ENCODE data around the gene CCR4. TPM values are rescaled to one million over a fixed set of nuclear protein-coding genes. Genes with fewer than 3 reads are reported as not detected.

Gene CCR4
- total and polyA plus RNA-seq, 9 of the 15 experiments (the other 6 are each of a cell fraction or from before 2014, with no cell fraction given): 0.04 to 0.47 (median 0.25) TPM; not detected in 1

- no peak for TF ChIP-seq ZC3H4 (CRISPR knock-in tag; IDR thresholded peaks at IDR 0.05; ENCODE audit: borderline replicate concordance)
- TF ChIP-seq DPF2 (IDR thresholded peaks at IDR 0.05): peak; percentile 97
- TF ChIP-seq, protein P1, sequence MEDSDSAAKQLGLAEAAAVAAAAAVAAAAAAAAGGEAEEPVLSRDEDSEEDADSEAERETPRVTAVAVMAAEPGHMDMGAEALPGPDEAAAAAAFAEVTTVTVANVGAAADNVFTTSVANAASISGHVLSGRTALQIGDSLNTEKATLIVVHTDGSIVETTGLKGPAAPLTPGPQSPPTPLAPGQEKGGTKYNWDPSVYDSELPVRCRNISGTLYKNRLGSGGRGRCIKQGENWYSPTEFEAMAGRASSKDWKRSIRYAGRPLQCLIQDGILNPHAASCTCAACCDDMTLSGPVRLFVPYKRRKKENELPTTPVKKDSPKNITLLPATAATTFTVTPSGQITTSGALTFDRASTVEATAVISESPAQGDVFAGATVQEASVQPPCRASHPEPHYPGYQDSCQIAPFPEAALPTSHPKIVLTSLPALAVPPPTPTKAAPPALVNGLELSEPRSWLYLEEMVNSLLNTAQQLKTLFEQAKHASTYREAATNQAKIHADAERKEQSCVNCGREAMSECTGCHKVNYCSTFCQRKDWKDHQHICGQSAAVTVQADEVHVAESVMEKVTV (CRISPR knock-in tag; IDR thresholded peaks at IDR 0.05): no peak
- TF ChIP-seq USF2 (CRISPR knock-in tag; IDR thresholded peaks at IDR 0.05): no peak
- TF ChIP-seq MAFG (tag; conservative IDR thresholded peaks at IDR 0.05): no peak
- TF ChIP-seq CTBP1 (IDR thresholded peaks at IDR 0.05; ENCODE audit: borderline replicate concordance): peak; percentile 75
- no peak for TF ChIP-seq RBM22 (IDR thresholded peaks at IDR 0.05; ENCODE audit: low read depth, low read length, poor library complexity, severe bottlenecking)
- peak in 1 of 2 experiments; percentile 46 for TF ChIP-seq AFF1 (IDR thresholded peaks at IDR 0.05; ENCODE audit: low read depth in 1 of 2, partially characterized antibody in 2 of 2)
- no peak for TF ChIP-seq NFXL1 (CRISPR knock-in tag; IDR thresholded peaks at IDR 0.05)
- peak; percentile 19 to 65; a peak in 2 of 4 replicates for TF ChIP-seq MAZ (CRISPR knock-in tag; conservative IDR thresholded peaks at IDR 0.05 in 1 of 2, IDR thresholded peaks at IDR 0.05 in 1 of 2)
- TF ChIP-seq, protein P2, sequence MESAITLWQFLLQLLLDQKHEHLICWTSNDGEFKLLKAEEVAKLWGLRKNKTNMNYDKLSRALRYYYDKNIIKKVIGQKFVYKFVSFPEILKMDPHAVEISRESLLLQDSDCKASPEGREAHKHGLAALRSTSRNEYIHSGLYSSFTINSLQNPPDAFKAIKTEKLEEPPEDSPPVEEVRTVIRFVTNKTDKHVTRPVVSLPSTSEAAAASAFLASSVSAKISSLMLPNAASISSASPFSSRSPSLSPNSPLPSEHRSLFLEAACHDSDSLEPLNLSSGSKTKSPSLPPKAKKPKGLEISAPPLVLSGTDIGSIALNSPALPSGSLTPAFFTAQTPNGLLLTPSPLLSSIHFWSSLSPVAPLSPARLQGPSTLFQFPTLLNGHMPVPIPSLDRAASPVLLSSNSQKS (CRISPR knock-in tag; IDR thresholded peaks at IDR 0.05): 0 out of 2 replicates have a peak, but pooled peaks have one; percentile 63
- TF ChIP-seq RBM17 (IDR thresholded peaks at IDR 0.05; ENCODE audit: borderline replicate concordance, low read depth, low read length): no peak
- TF ChIP-seq SIN3B (IDR thresholded peaks at IDR 0.05; ENCODE audit: low read depth): no peak
- no peak for TF ChIP-seq MTF1 (CRISPR knock-in tag; IDR thresholded peaks at IDR 0.05; ENCODE audit: borderline replicate concordance)
- TF ChIP-seq ASH1L (IDR thresholded peaks at IDR 0.05; ENCODE audit: borderline replicate concordance, low read depth, partially characterized antibody): no peak
- TF ChIP-seq ZFP36 (IDR thresholded peaks at IDR 0.05; ENCODE audit: low read depth, low read length, partially characterized antibody): no peak
- no peak for TF ChIP-seq NRF1 (conservative IDR thresholded peaks at IDR 0.05 in 1 of 2, IDR thresholded peaks at IDR 0.05 in 1 of 2)
These were observed 21.2 kb downstream of the CCR4 start (continued) for GRCh38 chr3:32972482-32973146.

Data from K562 (cell line).